GM21619 (cell line): Measurements from ENCODE around the gene CREB5.
A peak's percentile ranks its signal among the peaks of the same experiment; 100 is the strongest.
"Not testable (repeated sequence)": the region's sequence is repeated elsewhere in the genome, so short reads cannot be mapped to it uniquely, and the experiment has no call there.

Experiments used
- ATAC-seq: cut with Tn5 transposase; IDR thresholded peaks from one replicate; pipeline ENCODE4 v1.9.1; 2021; ENCODE audit not compliant: unreplicated experiment

Gene CREB5

GRCh38 chr7:28544453-28545117, 132.3 kb downstream of the CREB5 start:
- ATAC-seq: no peak

GRCh38 chr7:28546067-28546466, 133.7 kb downstream of the CREB5 start:
- no peak for ATAC-seq

- ATAC-seq: no peak
These were observed 134.8 kb downstream of the CREB5 start for GRCh38 chr7:28547115-28547514.

- no peak for ATAC-seq
These were observed 136.1 kb downstream of the CREB5 start for GRCh38 chr7:28548416-28548815.

- ATAC-seq: no peak
These were observed 137.7 kb downstream of the CREB5 start for GRCh38 chr7:28549998-28550397.

- no peak for ATAC-seq
These were observed 138.4 kb downstream of the CREB5 start for GRCh38 chr7:28550580-28551186.

- no peak for ATAC-seq
These were observed 139.0 kb downstream of the CREB5 start for GRCh38 chr7:28551331-28551730.

- ATAC-seq: not testable (repeated sequence)
These were observed 139.4 kb downstream of the CREB5 start for GRCh38 chr7:28551766-28552165.

GRCh38 chr7:28554802-28555471, 142.6 kb downstream of the CREB5 start:
- no peak for ATAC-seq

GRCh38 chr7:28556025-28556424, 143.7 kb downstream of the CREB5 start:
- ATAC-seq: no peak

- ATAC-seq: no peak
These were observed 144.4 kb downstream of the CREB5 start for GRCh38 chr7:28556671-28557070.

- ATAC-seq: no peak
These were observed 145.9 kb downstream of the CREB5 start for GRCh38 chr7:28558236-28558635.

- ATAC-seq: no peak
These were observed 148.4 kb downstream of the CREB5 start for GRCh38 chr7:28560767-28561166.

- ATAC-seq: no peak
These were observed 151.7 kb downstream of the CREB5 start for GRCh38 chr7:28564033-28564432.

GRCh38 chr7:28564755-28565374, 152.5 kb downstream of the CREB5 start:
- no peak for ATAC-seq

- no peak for ATAC-seq
These were observed 153.7 kb downstream of the CREB5 start for GRCh38 chr7:28565980-28566379.

GRCh38 chr7:28570113-28570969, 158.0 kb downstream of the CREB5 start:
- ATAC-seq: peak; percentile 94

- ATAC-seq: no peak
These were observed 158.6 kb downstream of the CREB5 start for GRCh38 chr7:28570970-28571288.

GRCh38 chr7:28571405-28571804, 159.1 kb downstream of the CREB5 start:
- no peak for ATAC-seq

- ATAC-seq: no peak
These were observed 160.2 kb downstream of the CREB5 start for GRCh38 chr7:28572321-28573058.
